ENCODE data around the gene PCSK2. TPM values are rescaled to one million over a fixed set of nuclear protein-coding genes. Genes with fewer than 3 reads are reported as not detected.

PCSK2 gene
- total and polyA plus RNA-seq, 12 donors = 0.32 to 47.6 (median 5.3) TPM

GRCh38 chr20:17529586-17529985, 302.7 kb downstream of the PCSK2 start:
- no peak overlapping the region for H3K27ac ChIP-seq
- H3K36me3 ChIP-seq (replicated peaks in 1 of 2) = no peaks in the 10 kb centered on the region
- no peak overlapping the region for H3K4me3 ChIP-seq
- H3K9me3 ChIP-seq (replicated peaks in 1 of 3) = no peaks in the 10 kb centered on the region
- intact Hi-C loops (cut with DNase I) = no loop called here
- H3K4me1 ChIP-seq (replicated peaks in 1 of 2) = peaks cover 0 to 5% of the 10 kb centered on the region in 2 donors
- TF ChIP-seq POLR2A (IDR thresholded peaks at IDR 0.05) (no peak), CTCF (IDR thresholded peaks at IDR 0.05) (no peak)
- no peaks in the 10 kb centered on the region for H3K27me3 ChIP-seq
- DNase-seq = no peak

- Histone ChIP-seq H3K36me3 (replicated peaks in 1 of 2) (no peaks in the 10 kb centered on the region), H3K9me3 (replicated peaks in 1 of 3) (no peaks in the 10 kb centered on the region), H3K27ac (no peak overlapping the region), H3K4me3 (no peak overlapping the region), H3K27me3 (no peaks in the 10 kb centered on the region), H3K4me1 (replicated peaks in 1 of 2) (peaks cover 0 to 5% of the 10 kb centered on the region in 2 donors)
- intact Hi-C loops (cut with DNase I) = loop anchor here in 1 of 2 donors (10.0 kb wide), 1 partner anchor 375 kb away; no protein-coding TSS in a partner anchor
- no peak for DNase-seq
- TF ChIP-seq POLR2A (IDR thresholded peaks at IDR 0.05) = no peak
- TF ChIP-seq CTCF (IDR thresholded peaks at IDR 0.05) = no peak
- 88 to 91% (median 90%) methylated on average over 7 of the region's 7 CpGs for WGBS, 4 donors
These were observed 303.3 kb downstream of the PCSK2 start for GRCh38 chr20:17530153-17530552.

GRCh38 chr20:17530716-17531664, 304.1 kb downstream of the PCSK2 start, which contains the start of gene BFSP1:
BFSP1 (minus strand) TSS chr20:17531379; CDS start chr20:17531329, 50 bp downstream.
- peak; percentile 61 to 77 (median 67) for DNase-seq
- peaks cover 0 to 5% of the 10 kb centered on the region in 2 donors for H3K4me1 ChIP-seq (replicated peaks in 1 of 2)
- peak within 1 kb of the TSS in 4 of 5 donors; percentile 50 to 83 (median 71) for H3K27ac ChIP-seq
- TF ChIP-seq POLR2A (IDR thresholded peaks at IDR 0.05) (peak in 1 of 2 donors; percentile 38), CTCF (IDR thresholded peaks at IDR 0.05) (peak in 1 of 6 experiments; percentile 9)
- no peaks in the 10 kb centered on the region for H3K27me3 ChIP-seq
- H3K36me3 ChIP-seq (replicated peaks in 1 of 2) = no peaks in the 10 kb centered on the region
- WGBS, 4 donors = 1 to 5% (median 1%) methylated on average over 12 to 111 of the region's 111 CpGs
- H3K4me3 ChIP-seq = peak within 1 kb of the TSS in 2 of 4 donors; percentile 25 to 59
- H3K9me3 ChIP-seq (replicated peaks in 1 of 3) = no peaks in the 10 kb centered on the region
- intact Hi-C loops (cut with DNase I) = loop anchor here in 1 of 2 donors (10.0 kb wide), 1 partner anchor 374 kb away; no protein-coding TSS in a partner anchor

- H3K4me1 ChIP-seq (replicated peaks in 1 of 2) = peaks cover 0 to 5% of the 10 kb centered on the region in 2 donors
- TF ChIP-seq POLR2A (IDR thresholded peaks at IDR 0.05) (no peak), CTCF (IDR thresholded peaks at IDR 0.05) (no peak)
- WGBS, 4 donors = 71 to 85% (median 78%) methylated on average over 5 of the region's 5 CpGs
- H3K27ac ChIP-seq = peak overlapping the region in 4 of 5 donors; percentile 50 to 83 (median 71)
- no peak for DNase-seq
- intact Hi-C loops (cut with DNase I) = loop anchor here in 1 of 2 donors (10.0 kb wide), 1 partner anchor 373 kb away; no protein-coding TSS in a partner anchor
- peak overlapping the region in 2 of 4 donors; percentile 25 to 59 for H3K4me3 ChIP-seq
- H3K27me3 ChIP-seq = no peaks in the 10 kb centered on the region
- no peaks in the 10 kb centered on the region for H3K9me3 ChIP-seq (replicated peaks in 1 of 3)
- H3K36me3 ChIP-seq (replicated peaks in 1 of 2) = no peaks in the 10 kb centered on the region
These were observed 304.8 kb downstream of the PCSK2 start for GRCh38 chr20:17531665-17532025.
